ENCODE measurements around the gene ADAMTS12.
A peak's percentile ranks its signal among the peaks of the same experiment; 100 is the strongest.

The ADAMTS12 gene

DNA sequence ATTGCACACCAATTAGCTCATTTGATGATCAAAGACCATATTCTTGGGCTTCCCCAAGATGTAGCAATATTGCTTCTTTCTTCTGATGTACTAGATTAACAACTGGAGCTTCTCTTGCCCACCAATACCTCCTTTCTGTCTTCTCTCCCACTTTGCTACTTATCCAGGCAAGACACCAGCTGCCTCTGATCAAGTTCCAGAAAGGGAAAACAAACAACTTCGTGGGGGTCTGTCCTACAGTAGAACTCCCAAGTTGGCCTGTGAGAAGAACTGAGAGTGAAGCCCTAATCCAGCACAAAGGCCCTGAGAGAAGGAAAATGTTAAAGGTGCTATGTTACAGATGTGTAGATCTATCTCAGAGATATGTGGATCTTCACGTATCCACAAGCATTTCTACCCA, 44.9 kb downstream of the ADAMTS12 start:
- DNase-seq (ENCODE audit: low spot score): no peak

- no peak for DNase-seq (ENCODE audit: low spot score)
These were observed 48.2 kb downstream of the ADAMTS12 start for GRCh38 chr5:33843579-33843978.

- no peak for DNase-seq (ENCODE audit: low spot score)
These were observed 49.3 kb downstream of the ADAMTS12 start for GRCh38 chr5:33842456-33842855.

DNA sequence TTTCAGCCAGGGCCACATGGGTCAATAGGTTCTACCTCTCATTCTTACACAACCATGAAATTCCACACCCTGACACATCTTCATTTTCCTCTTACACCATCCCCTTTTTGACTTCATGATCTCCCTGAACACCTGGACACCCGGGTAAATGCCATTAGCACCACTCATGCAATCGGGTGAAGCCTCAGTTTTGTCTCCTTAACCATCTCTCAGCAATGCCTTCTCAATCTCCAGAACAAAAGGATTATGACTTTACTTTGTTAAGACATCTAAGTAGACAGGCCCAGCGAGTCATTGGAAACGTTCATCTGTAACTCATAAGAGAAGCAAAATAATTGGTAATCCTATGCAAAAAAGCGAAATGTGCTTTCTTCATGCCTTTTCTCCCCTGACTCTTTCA, 49.9 kb downstream of the ADAMTS12 start:
- DNase-seq (ENCODE audit: low spot score): no peak

DNA sequence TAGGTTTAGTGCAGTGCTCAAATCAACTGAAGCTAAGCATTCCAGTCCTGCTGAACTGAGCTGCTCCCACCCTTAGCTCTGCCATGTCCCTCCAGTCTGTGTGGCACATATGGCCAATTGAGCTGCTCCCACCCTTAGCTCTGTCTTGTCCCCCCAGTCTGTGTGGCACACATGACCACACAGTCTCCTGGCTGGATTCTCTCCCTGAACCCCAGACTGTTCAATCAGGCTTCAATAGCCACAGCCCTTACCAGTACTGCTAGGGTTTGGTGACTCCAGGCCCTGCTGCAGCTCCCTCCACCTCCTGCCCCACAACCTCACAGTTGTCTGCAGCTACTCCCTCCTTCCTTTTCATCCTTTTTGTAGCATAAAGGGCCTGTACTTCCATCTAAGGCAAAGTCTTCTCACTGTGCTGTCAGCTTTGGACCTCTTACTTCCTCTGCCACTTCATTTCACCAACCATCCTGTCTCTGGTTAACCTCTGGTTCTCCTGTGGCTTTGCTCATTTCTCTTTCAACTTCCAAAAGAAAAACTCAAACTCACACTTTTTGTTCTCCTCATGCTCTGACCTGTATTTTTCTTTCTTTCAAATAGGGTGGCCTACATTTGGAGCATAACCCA, 50.8 kb downstream of the ADAMTS12 start:
- DNase-seq (ENCODE audit: low spot score): no peak

DNA sequence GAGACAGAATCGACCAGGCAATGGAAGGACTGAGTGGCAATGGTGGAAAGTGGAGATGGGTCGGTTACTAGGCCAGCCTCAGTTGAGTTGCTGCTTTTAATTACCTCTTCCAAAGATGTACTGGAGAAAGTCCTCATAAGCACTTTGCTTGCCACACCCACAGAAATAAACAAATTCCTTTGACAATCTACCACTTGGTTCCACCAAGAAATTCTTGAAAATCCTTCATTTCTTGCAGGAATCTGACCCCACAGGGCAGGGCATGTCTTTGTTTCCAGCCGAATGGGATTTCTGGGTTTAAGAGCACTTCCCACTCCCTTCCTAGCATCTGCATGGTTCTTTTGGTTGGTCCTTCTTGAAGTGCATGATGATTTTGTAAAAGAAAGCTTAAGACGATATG, 54.5 kb downstream of the ADAMTS12 start:
- no peak for DNase-seq (ENCODE audit: low spot score)

DNA sequence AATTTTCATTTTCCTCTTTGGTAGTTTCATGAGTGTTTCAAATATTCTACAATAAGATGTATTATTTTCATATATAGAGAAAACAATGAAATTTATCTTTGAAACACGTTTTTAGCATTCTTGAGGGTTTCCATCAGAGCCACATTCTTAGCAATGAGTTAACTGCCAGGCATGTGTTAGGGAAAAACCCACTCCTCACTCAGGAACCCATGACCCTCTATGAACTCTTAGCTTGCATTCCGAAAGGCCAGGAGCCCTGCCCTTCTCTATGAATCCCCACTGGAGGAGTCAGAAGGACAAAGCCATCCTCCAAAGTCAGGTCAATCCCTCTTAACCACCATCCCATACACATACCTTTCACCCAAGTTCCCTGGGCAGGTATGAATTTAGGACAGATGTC, 57.5 kb downstream of the ADAMTS12 start:
- no peak for DNase-seq (ENCODE audit: low spot score)

DNA sequence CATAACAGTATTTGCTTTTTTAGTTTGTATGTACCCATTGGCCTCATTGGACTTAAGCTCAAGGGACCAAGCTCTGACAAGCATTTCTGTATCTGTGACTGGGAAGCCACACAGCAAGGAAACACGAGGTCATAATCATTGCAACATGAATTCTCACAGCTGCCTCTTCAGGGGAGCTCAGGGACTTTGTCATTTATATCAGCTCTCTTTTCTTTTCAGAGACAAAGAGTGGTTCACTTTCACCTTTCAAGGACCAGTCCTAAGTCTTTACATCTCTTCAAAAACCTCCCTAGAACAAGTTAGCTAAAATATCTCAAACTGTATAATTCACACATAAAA, 58.6 kb downstream of the ADAMTS12 start:
- DNase-seq (ENCODE audit: low spot score): no peak

- no peak for DNase-seq (ENCODE audit: low spot score)
These were observed 59.2 kb downstream of the ADAMTS12 start for GRCh38 chr5:33832404-33833236.

DNA sequence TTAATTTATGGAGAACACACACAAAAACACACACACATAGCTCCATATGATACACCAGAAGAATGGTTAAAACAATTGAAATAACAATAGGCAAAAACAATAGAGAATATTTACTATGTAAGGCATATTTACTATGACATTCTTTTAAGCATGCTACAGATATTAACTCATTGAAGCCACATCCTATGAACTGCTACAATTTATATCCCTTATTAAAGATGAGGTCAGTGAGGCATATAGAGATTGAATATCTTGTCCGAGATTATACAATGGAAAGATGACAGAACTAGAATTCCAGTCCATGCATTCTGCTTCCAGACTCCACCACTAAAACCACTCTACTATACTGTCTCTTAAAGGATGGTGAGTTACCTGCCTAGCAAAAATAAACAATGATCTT, 60.7 kb downstream of the ADAMTS12 start:
- no peak for DNase-seq (ENCODE audit: low spot score)

GRCh38 chr5:33829430-33829829, 62.4 kb downstream of the ADAMTS12 start:
- no peak for DNase-seq (ENCODE audit: low spot score)

DNA sequence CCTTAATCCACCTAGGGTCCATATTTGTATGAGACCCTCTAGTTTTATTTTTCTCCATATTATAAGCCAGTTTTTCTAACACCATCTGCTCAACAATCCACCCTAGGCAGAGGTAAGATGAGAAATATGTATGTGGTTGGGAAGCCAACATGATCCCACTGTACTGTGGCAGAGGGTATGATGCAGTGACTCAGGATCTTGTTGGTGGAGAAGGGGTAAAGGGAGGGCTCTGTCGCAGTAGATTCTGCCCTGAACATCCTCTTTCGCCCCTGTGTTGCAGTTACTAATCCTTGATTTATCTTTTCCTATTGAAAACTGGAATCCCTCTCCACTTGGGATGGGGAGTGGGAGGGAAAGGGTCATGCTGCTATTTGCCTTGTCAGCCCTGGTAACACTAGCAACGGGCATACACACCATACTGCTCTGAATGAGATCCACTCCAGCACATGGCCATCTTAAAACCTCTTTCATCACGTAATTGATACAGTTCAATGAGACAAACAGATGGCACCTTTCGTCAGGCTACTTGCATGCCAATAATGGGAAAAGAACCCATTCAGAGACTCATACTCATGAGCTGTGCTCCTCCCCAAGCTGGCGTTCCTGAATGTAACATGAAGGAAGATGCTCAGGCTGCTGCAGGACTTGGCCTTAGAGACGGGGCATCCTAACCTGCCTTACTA, 63.0 kb downstream of the ADAMTS12 start:
- no peak for DNase-seq (ENCODE audit: low spot score)

DNA sequence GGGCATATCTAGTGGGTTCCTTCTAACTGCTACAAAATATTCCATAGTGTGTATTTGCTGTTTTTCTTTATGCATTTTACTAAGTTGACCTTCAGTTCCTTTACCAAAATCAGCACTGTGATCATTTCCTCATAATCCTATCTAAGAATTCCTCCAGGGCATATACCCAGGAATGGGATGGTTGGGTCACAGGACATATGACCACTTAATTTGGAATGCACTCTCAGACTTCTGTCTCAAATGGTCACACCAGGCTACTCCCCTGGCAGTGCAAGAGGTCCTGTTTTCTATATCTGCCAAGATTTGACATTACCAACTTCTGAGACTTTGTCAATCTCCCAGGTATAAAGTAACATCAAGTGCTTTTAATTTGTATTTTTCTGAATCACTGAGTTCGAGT, 63.9 kb downstream of the ADAMTS12 start:
- no peak for DNase-seq (ENCODE audit: low spot score)

DNA sequence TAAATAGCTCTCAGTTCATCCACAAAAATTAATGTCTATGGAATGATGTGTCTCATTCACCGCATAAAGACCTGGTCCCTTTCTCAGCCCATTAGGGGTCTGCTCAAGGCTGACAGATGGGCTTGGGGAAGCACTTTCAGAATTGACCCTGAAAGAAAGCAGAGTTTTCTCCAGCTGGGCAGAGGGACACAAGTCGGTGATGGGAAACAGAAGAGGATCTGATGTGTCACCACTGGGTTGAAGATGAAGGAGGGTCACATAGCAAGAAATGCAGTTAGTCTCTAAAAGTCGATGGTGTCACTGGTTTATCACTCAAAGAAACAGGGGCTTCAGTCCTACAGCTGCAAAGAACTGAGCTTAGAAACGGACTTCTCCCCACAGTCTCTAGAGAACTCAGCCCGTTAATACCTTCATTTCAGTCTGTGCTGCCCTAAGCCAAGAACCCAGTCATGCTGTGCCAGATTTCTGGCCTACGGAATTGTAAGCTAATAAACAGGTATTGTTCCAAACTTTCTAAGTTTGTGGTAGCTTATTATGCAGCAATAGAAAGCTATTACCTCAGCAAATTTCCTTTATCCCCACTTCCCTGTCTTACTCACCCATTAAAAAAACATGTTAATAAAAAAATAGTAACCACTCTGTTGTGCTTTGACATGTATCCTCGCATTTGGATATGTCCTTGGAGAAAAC, 64.6 kb downstream of the ADAMTS12 start:
- no peak for DNase-seq (ENCODE audit: low spot score)

DNA sequence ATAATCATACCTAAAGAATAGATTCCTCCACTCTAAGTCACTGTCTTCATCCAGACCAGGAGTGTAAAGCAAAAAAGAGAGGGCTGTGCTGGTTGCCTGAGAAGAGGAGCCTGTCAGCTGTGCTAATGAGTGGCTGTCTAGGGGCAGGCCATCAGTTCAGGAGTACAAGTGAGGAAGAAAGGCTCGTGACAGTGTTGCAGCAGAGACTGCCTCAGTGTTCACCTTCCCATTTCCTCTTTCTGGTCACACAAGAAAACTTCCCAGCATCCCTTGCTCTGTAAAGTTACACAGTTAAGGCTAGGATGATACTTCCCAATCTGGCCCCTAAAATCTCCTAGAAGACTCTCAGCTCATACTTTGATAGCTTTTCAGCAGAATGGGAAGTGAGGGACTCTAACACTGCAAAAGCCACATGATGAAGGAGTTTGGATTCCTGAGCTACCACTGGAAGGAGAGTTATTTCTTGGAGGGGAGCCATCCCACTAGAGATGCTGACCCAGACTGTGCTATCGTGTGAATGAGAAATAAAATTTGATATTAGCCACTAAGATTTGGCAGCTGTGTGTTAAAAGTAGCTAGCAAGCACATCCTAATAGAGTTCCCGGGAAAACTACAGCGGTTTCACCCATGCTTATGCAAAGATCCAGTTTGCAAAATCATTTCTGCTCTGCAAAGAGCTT, 67.1 kb downstream of the ADAMTS12 start:
- DNase-seq (ENCODE audit: low spot score): peak; percentile 29

DNA sequence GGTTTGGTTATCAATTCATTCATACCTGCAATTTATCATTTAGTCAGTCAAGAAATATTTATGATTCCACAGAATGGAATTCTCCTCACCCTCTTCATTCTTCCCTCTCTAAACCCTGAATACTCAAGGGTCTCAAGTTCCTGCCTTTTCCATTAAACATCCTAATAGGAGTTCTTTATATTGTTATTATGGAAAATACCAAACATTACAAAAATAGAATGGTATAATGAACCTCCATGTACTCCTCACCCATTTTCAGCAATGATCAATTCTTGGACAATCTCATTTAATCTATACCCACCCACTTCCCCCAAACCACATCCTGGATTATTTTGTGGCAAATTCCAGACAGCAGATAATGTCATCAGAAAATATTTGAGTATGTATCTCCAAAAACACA, 74.5 kb downstream of the ADAMTS12 start:
- DNase-seq (ENCODE audit: low spot score): no peak

DNA sequence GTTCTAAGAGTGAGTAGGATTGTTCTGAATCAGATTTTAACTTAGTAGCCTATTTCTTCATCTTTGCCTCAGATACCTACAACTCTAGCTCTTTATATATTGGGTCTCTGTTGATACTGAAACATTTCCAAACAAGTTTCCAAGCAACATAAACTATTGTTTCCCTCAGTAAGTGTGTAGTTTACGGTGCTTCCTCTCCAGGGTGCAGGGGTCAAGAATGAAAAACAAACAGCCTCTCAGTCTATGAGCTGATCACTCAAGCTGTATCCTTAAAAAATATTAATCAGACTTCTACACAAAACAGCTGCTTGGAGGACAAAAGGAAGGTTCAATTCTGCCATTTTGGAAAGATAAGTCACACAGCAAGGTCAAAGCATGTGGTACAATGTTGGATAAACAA, 75.0 kb downstream of the ADAMTS12 start:
- DNase-seq (ENCODE audit: low spot score): no peak

GRCh38 chr5:33812746-33813145, 79.0 kb downstream of the ADAMTS12 start:
- DNase-seq (ENCODE audit: low spot score): no peak

DNA sequence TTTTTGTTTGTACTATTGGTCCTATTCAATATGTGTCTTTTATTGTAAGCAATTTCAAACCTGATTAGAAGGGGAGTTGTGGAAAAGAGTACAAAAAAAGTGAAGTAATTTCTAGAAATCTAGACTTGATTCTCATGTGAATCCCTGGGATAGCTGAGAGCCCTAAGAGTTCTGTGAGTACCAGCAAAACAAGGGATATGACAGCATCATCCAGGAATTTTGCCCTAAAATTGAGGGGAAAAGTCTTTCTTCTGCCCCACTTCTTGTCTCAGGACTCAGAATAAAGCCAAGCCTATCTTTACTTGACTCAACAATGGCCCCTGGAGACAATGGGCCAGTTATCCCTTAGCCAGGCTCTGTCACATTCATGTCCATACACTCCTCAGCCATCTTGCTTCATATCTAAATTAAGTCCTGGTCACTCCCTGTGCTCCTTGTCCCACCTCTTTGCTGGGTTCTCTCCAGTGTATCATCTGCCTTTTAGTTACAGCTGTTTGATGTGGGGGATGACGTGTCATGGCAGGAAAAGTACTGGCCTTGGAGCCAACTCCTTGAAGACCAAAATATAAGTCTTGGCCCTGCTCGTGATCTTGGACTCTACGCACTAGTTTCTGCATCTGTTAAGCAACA, 81.2 kb downstream of the ADAMTS12 start:
- DNase-seq (ENCODE audit: low spot score): no peak

DNA sequence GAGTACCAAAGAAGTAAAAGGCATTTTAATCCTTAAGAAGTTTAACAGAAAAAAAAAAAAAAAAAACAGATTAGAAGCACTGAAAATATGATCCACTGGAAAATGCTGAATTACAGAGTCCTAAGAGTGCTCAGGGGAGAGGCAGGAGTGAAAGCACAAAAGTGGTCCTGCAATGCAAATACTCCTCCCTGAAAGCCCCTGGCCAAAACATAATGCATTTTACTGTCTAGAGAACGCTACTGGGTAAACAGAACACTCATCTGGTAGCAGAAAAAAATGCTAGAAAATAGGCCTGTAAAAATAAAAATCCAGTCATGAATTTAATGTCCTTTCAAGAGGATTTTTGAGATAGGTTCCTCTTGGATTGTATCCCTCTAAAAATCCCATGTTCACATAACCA, 81.9 kb downstream of the ADAMTS12 start:
- no peak for DNase-seq (ENCODE audit: low spot score)

DNA sequence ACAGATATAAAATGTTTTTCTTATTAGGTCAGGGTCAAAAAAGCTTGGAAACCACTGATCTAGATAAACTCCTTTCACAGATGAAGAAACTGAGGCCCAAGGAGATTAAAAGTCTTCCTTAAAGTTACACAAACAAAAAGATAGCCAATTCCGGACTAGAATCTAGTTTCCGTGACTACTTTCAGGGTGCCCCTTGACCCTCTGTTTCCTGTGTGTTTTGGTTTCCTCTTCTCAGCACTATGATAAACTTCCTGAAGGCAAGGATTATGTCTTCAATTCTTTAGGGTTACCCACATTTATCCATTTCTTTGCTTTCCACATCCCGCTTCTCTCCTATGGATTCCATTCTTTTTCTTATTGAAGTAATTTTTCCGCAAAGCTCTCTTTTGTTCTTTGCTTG, 83.1 kb downstream of the ADAMTS12 start:
- no peak for DNase-seq (ENCODE audit: low spot score)

- no peak for DNase-seq (ENCODE audit: low spot score)
These were observed 84.0 kb downstream of the ADAMTS12 start for GRCh38 chr5:33807771-33808170.

Data from putamen (tissue), 1 donor.